GM12878 (cell line): ENCODE data around the gene CRMP1. TPM values are rescaled to one million over a fixed set of nuclear protein-coding genes. Genes with fewer than 3 reads are reported as not detected.

Experiments
- ATAC-seq: fragments of 200-7000 bp; cut with Tn5 transposase; 3 replicates; pipeline ENCODE4 v1.9.1; 2020; ENCODE audit warnings: mild to moderate bottlenecking, moderate library complexity
- BruUV-seq: library from RNA; stranded (reverse); fragments of 400-500 nt; replicated peaks from 2 replicates; lab custom pipeline; 2021; lab: Mats Ljungman, UMichigan
- CTCF ChIA-PET: fragments of 300-600 bp; sonication (Branson Sonifier 250); formaldehyde crosslinking; extraction: SDS; loops from one replicate; lab custom pipeline; 2021; ENCODE audit warnings: inconsistent platforms; lab: Yijun Ruan, JAX
- POLR2A ChIA-PET: fragments of 350-600 bp; formaldehyde crosslinking; extraction: SDS; loops from one replicate; lab custom pipeline; 2021; ENCODE audit warnings: inconsistent platforms; lab: Charles Lee
- RAD21 ChIA-PET: fragments of 300-600 bp; sonication (Branson Sonifier 250); formaldehyde crosslinking; loops from one replicate; lab custom pipeline; 2023; ENCODE audit warnings: antibody characterized with exemption; ENCODE audit not compliant: unreplicated experiment; lab: Charles Lee
- SMC1A ChIA-PET: fragments of 300-600 bp; sonication (Branson Sonifier 250); formaldehyde crosslinking; loops from one replicate; lab custom pipeline; 2023; ENCODE audit not compliant: unreplicated experiment, uncharacterized antibody; lab: Charles Lee
- DNase-seq: peaks from one replicate; pipeline ENCODE4 v3.0.0-alpha.2; 2011; ENCODE audit warnings: low read depth, low spot score
- FAIRE-seq: peaks from 3 replicates; lab custom pipeline; 2011; peaks lifted over from hg19 to GRCh38; lab: Jason Lieb, UNC
- H2AFZ ChIP-seq: 2 replicates; pipeline ENCODE4 v1.6.0; 2011; ENCODE audit warnings: low read depth, low read length, control low read depth; ENCODE audit not compliant: control insufficient read depth
- H3K27ac ChIP-seq: 2 replicates; pipeline ENCODE4 v1.5.1; 2011; ENCODE audit warnings: control low read depth; ENCODE audit not compliant: control insufficient read depth, insufficient read depth
- H3K27me3 ChIP-seq, 2 experiments: replicated peaks in 1 of 2; 2 replicates each; pipeline versions ENCODE4 v1.6.0 to v1.6.1; 2011; ENCODE audit warnings: low read length in 1 of 2; ENCODE audit not compliant: control insufficient read depth in 2 of 2, insufficient read depth in 2 of 2
- H3K36me3 ChIP-seq, 2 experiments: 2 replicates each; pipeline ENCODE4 v1.5.1; 2011; ENCODE audit warnings: low read length in 1 of 2; ENCODE audit not compliant: control insufficient read depth in 2 of 2, insufficient read depth in 2 of 2
- H3K4me1 ChIP-seq: 2 replicates; pipeline ENCODE4 v1.6.1; 2011; ENCODE audit warnings: mild to moderate bottlenecking, low read length, moderate library complexity, mixed read lengths; ENCODE audit not compliant: control insufficient read depth, insufficient read depth
- H3K4me2 ChIP-seq: 2 replicates; pipeline ENCODE4 v1.6.0; 2011; ENCODE audit warnings: control low read depth; ENCODE audit not compliant: control insufficient read depth, insufficient read depth
- H3K4me3 ChIP-seq: fragments of 200-600 bp; sonication (generic); 2 replicates; pipeline ENCODE4 v1.5.1; 2016
- H3K79me2 ChIP-seq: 2 replicates; pipeline ENCODE4 v1.6.0; 2011; ENCODE audit warnings: low read length; ENCODE audit not compliant: control insufficient read depth, insufficient read depth
- H3K9ac ChIP-seq: 2 replicates; pipeline ENCODE4 v1.8.0; 2011; ENCODE audit warnings: low read length, control low read depth, mixed read lengths; ENCODE audit not compliant: control insufficient read depth, insufficient read depth
- H3K9me3 ChIP-seq: replicated peaks from 3 replicates; pipeline ENCODE4 v1.5.1; 2011; ENCODE audit warnings: mild to moderate bottlenecking, low read length; ENCODE audit not compliant: control insufficient read depth, insufficient read depth
- H4K20me1 ChIP-seq: 2 replicates; pipeline ENCODE4 v1.6.0; 2011; ENCODE audit not compliant: control insufficient read depth, insufficient read depth
- BHLHE40 ChIP-seq, 2 experiments: fragments of 450-650 bp in 1 of 2; IDR thresholded peaks; 2 replicates each; pipeline ENCODE4 v1.6.1; 2011 to 2017; ENCODE audit warnings: low read depth in 2 of 2, borderline replicate concordance in 1 of 2, improper control_type of control experiment in 1 of 2, low read length in 1 of 2, mild to moderate bottlenecking in 1 of 2
- CHD2 ChIP-seq: IDR thresholded peaks from 2 replicates; pipeline ENCODE4 v1.6.1; 2011; ENCODE audit warnings: low read depth, low read length, improper control_type of control experiment, borderline replicate concordance
- E4F1 ChIP-seq: fragments of 450-650 bp; IDR thresholded peaks from 2 replicates; pipeline ENCODE4 v1.6.1; 2018; ENCODE audit warnings: borderline replicate concordance, mild to moderate bottlenecking; ENCODE audit not compliant: partially characterized antibody
- HDGF ChIP-seq: fragments of 450-650 bp; IDR thresholded peaks from 2 replicates; pipeline ENCODE4 v1.6.1; 2016; ENCODE audit warnings: antibody characterized with exemption
- NKRF ChIP-seq: fragments of 450-650 bp; conservative IDR thresholded peaks from 2 replicates; pipeline ENCODE4 v1.6.1; 2017; ENCODE audit warnings: mild to moderate bottlenecking, moderate library complexity
- STAT1 ChIP-seq: fragments of 450-650 bp; conservative IDR thresholded peaks from 2 replicates; pipeline ENCODE4 v1.6.1; 2014; ENCODE audit warnings: antibody characterized with exemption, mild to moderate bottlenecking
- WGBS: methylation state at CpG from one replicate; pipeline ENCODE4 v1.1.6; 2016; ENCODE audit warnings: low lambda C conversion rate; ENCODE audit not compliant: insufficient replicate concordance, insufficient coverage; ENCODE audit errors: missing lambda C conversion rate; 5-methylcytosine and 5-hydroxymethylcytosine counted together
- in situ Hi-C: fragments of 300-500 bp; cut with MboI; formaldehyde crosslinking; loops from 9 replicates; pipeline ENCODE4 v1.14.3; 2018; ENCODE audit warnings: mixed read lengths
- intact Hi-C: fragments of 100-400 bp; cut with micrococcal nuclease; formaldehyde crosslinking; loops from one replicate; pipeline ENCODE4 v1.14.2; 2022; ENCODE audit not compliant: unreplicated experiment
- polyA plus RNA-seq, 11 experiments: library from polyadenylated mRNA; depleted of rRNA in 4 of 11; unstranded in 6 of 11; stranded (reverse) in 5 of 11; fragments of >200 nt; fragmentation: Nextera tagmentation in 4 of 11; fragmentation: Illumina TruSeq in 1 of 11; extraction: Ambion mirVana in 4 of 11; extraction: Trizol in 1 of 11; gene quantifications; 1 replicate in 1 of 11; 2 replicates in 10 of 11; pipeline versions ENCODE4 v1.2.1 to v1.2.3, GENCODE V29; 2011 to 2016; ENCODE audit warnings: inconsistent platforms in 2 of 11, missing spikeins in 2 of 11, low read depth in 1 of 11
- total RNA-seq, 4 experiments: library from RNA; depleted of rRNA in 3 of 4; stranded (reverse); fragments of >200 nt in 3 of 4; fragmentation: Illumina TruSeq in 1 of 4; extraction: Trizol in 1 of 4; gene quantifications; 2 replicates each; pipeline versions ENCODE4 v1.2.1 to v1.2.3, GENCODE V29; 2013 to 2021

CRMP1 gene
- total and polyA plus RNA-seq, 10 of the 15 experiments (the other 5 are each of a cell fraction or from before 2014, with no cell fraction given): 0.03 to 1.4 (median 0.12) TPM; not detected in 2

GRCh38 chr4:5869966-5870619 is 22.8 kb downstream of the CRMP1 start:
- Histone ChIP-seq H3K27ac (no peak overlapping the region), H4K20me1 (no peaks in the 10 kb centered on the region), H3K36me3 (no peaks in the 10 kb centered on the region), H3K79me2 (no peaks in the 10 kb centered on the region), H3K9ac (no peak overlapping the region), H3K9me3 (no peaks in the 10 kb centered on the region; the same call in 2 of the 3 replicates), H3K27me3 (no peaks in the 10 kb centered on the region), H3K4me3 (no peak overlapping the region), H2AFZ (no peak overlapping the region), H3K4me1 (no peaks in the 10 kb centered on the region), H3K4me2 (no peak overlapping the region)
- ChIA-PET RAD21 (no interaction called here), POLR2A (no interaction called here), CTCF (no interaction called here), SMC1A (no interaction called here)
- intact Hi-C loops: no loop called here
- in situ Hi-C loops: no loop called here
- no peak for TF ChIP-seq BHLHE40 (IDR thresholded peaks at IDR 0.05; ENCODE audit: borderline replicate concordance in 1 of 2, low read depth in 2 of 2, low read length in 1 of 2)
- no peak for TF ChIP-seq E4F1
- TF ChIP-seq STAT1: no peak
- no peak for TF ChIP-seq CHD2
- no peak for TF ChIP-seq HDGF
- TF ChIP-seq NKRF: no peak
- DNase-seq (no peak), FAIRE-seq (no peak), ATAC-seq (no peak)
- BruUV-seq: no TSS peak
- 6% methylated on average over 14 of the region's 14 CpGs for WGBS
